Endodermal cell (in vitro differentiated cells): ENCODE results near the gene RASAL2. TPM values are rescaled to one million over a fixed set of nuclear protein-coding genes. Genes with fewer than 3 reads are reported as not detected.

Experiments
- DNase-seq: peaks from one replicate; pipeline ENCODE4 v3.0.0-alpha.2; 2017
- H3K27ac ChIP-seq: 2 replicates; pipeline ENCODE4 v1.5.1; 2013; ENCODE audit warnings: mild to moderate bottlenecking, low read depth, low read length, moderate library complexity
- H3K27me3 ChIP-seq: 2 replicates; pipeline ENCODE4 v1.6.1; 2013; ENCODE audit warnings: mild to moderate bottlenecking, low read length, moderate library complexity; ENCODE audit not compliant: insufficient read depth, control insufficient read depth, poor library complexity, severe bottlenecking
- H3K36me3 ChIP-seq: 2 replicates; pipeline ENCODE4 v1.7.0; 2013; ENCODE audit warnings: mild to moderate bottlenecking, low read length, moderate library complexity; ENCODE audit not compliant: control insufficient read depth, insufficient read depth
- H3K4me1 ChIP-seq: one replicate; pipeline ENCODE4 v1.7.0; 2013; ENCODE audit warnings: low read length; ENCODE audit not compliant: control insufficient read depth, insufficient read depth
- H3K4me3 ChIP-seq: 2 replicates; pipeline ENCODE4 v1.5.1; 2013; ENCODE audit warnings: mild to moderate bottlenecking, low read length, moderate library complexity
- H3K9ac ChIP-seq: 2 replicates; pipeline ENCODE4 v1.6.1; 2013; ENCODE audit warnings: mild to moderate bottlenecking, low read length, moderate library complexity; ENCODE audit not compliant: poor library complexity, severe bottlenecking; ENCODE audit errors: extremely low read depth
- H3K9me3 ChIP-seq: 2 replicates; pipeline ENCODE4 v1.6.1; 2013; ENCODE audit warnings: mild to moderate bottlenecking, low read length, moderate library complexity; ENCODE audit not compliant: control insufficient read depth
- H3K27ac Mint-ChIP-seq: 2 replicates; pipeline ENCODE4 v1.8.0; 2020; ENCODE audit warnings: mixed read lengths
- H3K27me3 Mint-ChIP-seq: 2 replicates; pipeline ENCODE4 v1.8.0; 2021; ENCODE audit warnings: mild to moderate bottlenecking, mixed read lengths; ENCODE audit not compliant: insufficient read depth
- H3K36me3 Mint-ChIP-seq: 2 replicates; pipeline ENCODE4 v1.8.0; 2020; ENCODE audit warnings: low read depth, mixed read lengths
- H3K4me1 Mint-ChIP-seq: 2 replicates; pipeline ENCODE4 v1.8.0; 2020; ENCODE audit warnings: mixed read lengths
- H3K4me3 Mint-ChIP-seq: 2 replicates; pipeline ENCODE4 v1.8.0; 2020; ENCODE audit warnings: mild to moderate bottlenecking, moderate library complexity, mixed read lengths
- H3K9me3 Mint-ChIP-seq: 2 replicates; pipeline ENCODE4 v1.8.0; 2020; ENCODE audit warnings: mild to moderate bottlenecking, mixed read lengths
- WGBS, 2 experiments: methylation state at CpG; one replicate each; pipeline versions ENCODE4 v1.1.5 to v1.1.7; 2013; ENCODE audit warnings: missing lambda C conversion rate in 2 of 2, mixed read lengths in 1 of 2; ENCODE audit not compliant: insufficient coverage in 1 of 2, insufficient read length in 1 of 2; 5-methylcytosine and 5-hydroxymethylcytosine counted together
- total RNA-seq, 2 donors: library from RNA; stranded (reverse); fragmentation: NEBNext Ultra II Directional in 1 of 2; extraction: Animal tissue kit (Norgen Biotek cat#: 25700) in 1 of 2; gene quantifications; 2 replicates in 1 of 2; 3 replicates in 1 of 2; pipeline ENCODE4 v1.2.1, GENCODE V29; 2021
- TF ChIP-seq, protein P1 (sequence below): fragments of 200-600 bp; sonication (generic); conservative IDR thresholded peaks from 2 replicates; pipeline ENCODE4 v1.5.0; 2021; ENCODE audit warnings: antibody characterized with exemption, mild to moderate bottlenecking

RASAL2 gene
- total RNA-seq, 2 donors from 2014 or later: 21.8 to 22.1 TPM

DNA sequence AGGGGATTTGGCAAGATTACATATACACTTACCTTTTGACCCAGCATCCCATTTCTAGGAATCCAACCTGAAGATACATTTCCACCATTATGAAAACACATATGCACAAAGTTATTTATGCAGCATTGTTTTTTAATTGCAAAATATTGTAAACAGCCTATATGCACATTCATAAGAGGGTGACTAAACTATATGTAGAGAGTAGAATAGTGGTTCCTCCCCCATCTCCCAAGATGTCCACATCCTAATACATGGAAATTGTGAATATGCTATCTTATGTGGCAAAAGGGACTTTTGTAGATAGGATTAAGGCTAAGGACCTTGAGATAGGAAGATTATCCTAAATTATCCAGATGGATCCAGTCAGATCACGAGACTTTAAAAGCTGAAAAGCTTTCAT lies 311.2 kb downstream of the RASAL2 start:
- H3K36me3 ChIP-seq: peaks cover 5% of the 10 kb centered on the region
- Mint-ChIP-seq H3K4me3 (no peak overlapping the region), H3K36me3 (peaks cover 15% of the 10 kb centered on the region), H3K27me3 (no peaks in the 10 kb centered on the region), H3K27ac (no peak overlapping the region), H3K9me3 (peaks cover 4% of the 10 kb centered on the region), H3K4me1 (peaks cover 5% of the 10 kb centered on the region)
- no peak overlapping the region for H3K27ac ChIP-seq
- no peak for DNase-seq
- H3K4me3 ChIP-seq: no peak overlapping the region
- 87 to 90% methylated on average over 1 of the region's 1 CpG for WGBS, 2 experiments
- no peaks in the 10 kb centered on the region for H3K27me3 ChIP-seq
- TF ChIP-seq, protein P1, sequence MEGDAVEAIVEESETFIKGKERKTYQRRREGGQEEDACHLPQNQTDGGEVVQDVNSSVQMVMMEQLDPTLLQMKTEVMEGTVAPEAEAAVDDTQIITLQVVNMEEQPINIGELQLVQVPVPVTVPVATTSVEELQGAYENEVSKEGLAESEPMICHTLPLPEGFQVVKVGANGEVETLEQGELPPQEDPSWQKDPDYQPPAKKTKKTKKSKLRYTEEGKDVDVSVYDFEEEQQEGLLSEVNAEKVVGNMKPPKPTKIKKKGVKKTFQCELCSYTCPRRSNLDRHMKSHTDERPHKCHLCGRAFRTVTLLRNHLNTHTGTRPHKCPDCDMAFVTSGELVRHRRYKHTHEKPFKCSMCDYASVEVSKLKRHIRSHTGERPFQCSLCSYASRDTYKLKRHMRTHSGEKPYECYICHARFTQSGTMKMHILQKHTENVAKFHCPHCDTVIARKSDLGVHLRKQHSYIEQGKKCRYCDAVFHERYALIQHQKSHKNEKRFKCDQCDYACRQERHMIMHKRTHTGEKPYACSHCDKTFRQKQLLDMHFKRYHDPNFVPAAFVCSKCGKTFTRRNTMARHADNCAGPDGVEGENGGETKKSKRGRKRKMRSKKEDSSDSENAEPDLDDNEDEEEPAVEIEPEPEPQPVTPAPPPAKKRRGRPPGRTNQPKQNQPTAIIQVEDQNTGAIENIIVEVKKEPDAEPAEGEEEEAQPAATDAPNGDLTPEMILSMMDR: no peak
- H3K4me1 ChIP-seq: no peaks in the 10 kb centered on the region
- H3K9ac ChIP-seq: no peak overlapping the region
- peaks cover 6% of the 10 kb centered on the region for H3K9me3 ChIP-seq

- peaks cover 8% of the 10 kb centered on the region for H3K9me3 Mint-ChIP-seq
- Histone ChIP-seq H3K9ac (no peak overlapping the region), H3K36me3 (peaks cover 5% of the 10 kb centered on the region), H3K27me3 (no peaks in the 10 kb centered on the region), H3K4me1 (no peaks in the 10 kb centered on the region), H3K27ac (no peak overlapping the region), H3K9me3 (peaks cover 6% of the 10 kb centered on the region), H3K4me3 (no peak overlapping the region)
- H3K4me1 Mint-ChIP-seq: peaks cover 5% of the 10 kb centered on the region
- no peak overlapping the region for H3K27ac Mint-ChIP-seq
- TF ChIP-seq, protein P1: no peak
- WGBS, 2 experiments: 75% methylated on average over 1 of the region's 2 CpGs; no CpG with 5 or more reads in 1 of the 2 experiments
- DNase-seq: no peak
- H3K36me3 Mint-ChIP-seq: peaks cover 24% of the 10 kb centered on the region
- no peak overlapping the region for H3K4me3 Mint-ChIP-seq
- H3K27me3 Mint-ChIP-seq: no peaks in the 10 kb centered on the region
Observed at GRCh38 chr1:178407215-178407614, 313.3 kb downstream of the RASAL2 start.

GRCh38 chr1:178407655-178408054 lies 313.8 kb downstream of the RASAL2 start:
- H3K4me1 ChIP-seq: no peaks in the 10 kb centered on the region
- H3K27me3 ChIP-seq: no peaks in the 10 kb centered on the region
- H3K9me3 ChIP-seq: peaks cover 6% of the 10 kb centered on the region
- H3K27ac ChIP-seq: no peak overlapping the region
- H3K27ac Mint-ChIP-seq: no peak overlapping the region
- H3K27me3 Mint-ChIP-seq: no peaks in the 10 kb centered on the region
- peaks cover 24% of the 10 kb centered on the region for H3K36me3 Mint-ChIP-seq
- no peak overlapping the region for H3K4me3 Mint-ChIP-seq
- H3K4me1 Mint-ChIP-seq: peaks cover 5% of the 10 kb centered on the region
- peaks cover 5% of the 10 kb centered on the region for H3K36me3 ChIP-seq
- H3K9me3 Mint-ChIP-seq: peaks cover 8% of the 10 kb centered on the region
- DNase-seq: peak; percentile 51
- H3K9ac ChIP-seq: no peak overlapping the region
- WGBS, 2 experiments: 64 to 76% methylated on average over 4 of the region's 4 CpGs
- H3K4me3 ChIP-seq: no peak overlapping the region
- TF ChIP-seq, protein P1: no peak
